ENCODE results near the gene NXPH4.

Gene NXPH4

DNA sequence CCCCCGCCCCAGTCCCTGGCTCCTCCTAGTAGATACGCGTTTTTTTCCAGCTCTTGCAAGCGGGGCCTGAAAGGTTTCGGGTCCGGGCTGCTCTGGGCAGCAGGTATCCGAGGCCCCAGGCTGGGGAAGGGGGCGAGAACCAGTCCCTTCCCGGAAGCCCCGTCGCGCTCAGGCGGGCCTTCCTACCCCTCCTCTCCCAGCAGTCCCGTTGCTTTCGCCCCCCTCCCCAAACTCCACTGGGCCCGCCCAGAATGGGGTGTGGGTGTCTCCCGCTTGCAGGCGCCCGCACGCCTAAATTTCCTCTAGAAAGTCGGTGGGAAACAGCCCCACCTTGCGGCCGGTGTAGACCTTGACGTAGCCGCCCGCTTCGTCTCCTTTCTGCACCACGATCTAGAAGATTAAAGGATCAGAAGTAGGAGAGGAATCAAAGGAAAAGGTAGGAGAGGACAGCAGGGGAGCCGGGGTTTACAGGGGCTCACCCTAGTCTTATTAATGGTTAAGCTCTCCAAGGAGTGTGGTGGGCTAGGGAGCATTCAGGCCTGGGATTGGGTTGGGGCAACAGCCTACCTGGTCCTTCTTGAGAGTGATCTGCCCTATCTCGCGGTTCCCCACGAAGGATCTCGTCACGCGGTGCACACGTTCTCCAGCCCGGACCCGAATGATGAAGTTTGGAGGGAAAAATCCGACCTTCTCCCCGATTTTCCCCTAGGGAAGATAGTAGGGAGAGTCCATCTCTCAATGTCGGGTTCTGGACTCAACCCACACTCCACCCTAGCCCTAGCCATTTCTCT lies 27.1 kb downstream of the NXPH4 start:
- peak; percentile 88 for DNase-seq (ENCODE audit: low spot score)

DNA sequence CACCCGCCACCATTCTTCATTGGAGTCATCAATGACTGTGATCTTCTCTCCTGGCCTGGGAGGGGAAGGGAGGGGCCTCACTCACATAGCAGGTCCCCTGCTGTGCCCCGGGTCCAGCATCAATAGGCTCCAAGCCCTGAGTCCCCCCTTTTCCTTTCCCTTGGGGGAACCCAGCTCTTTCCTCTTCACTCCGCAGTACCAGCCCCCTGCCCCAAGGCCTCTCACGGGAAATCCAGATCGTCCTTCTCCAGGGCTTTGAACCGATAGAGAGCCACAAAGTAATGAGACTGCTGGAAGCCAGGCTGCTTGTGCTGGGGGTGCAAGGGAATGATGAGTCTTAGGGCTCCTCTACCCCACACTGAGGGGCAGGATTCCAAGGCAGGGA lies 27.7 kb downstream of the NXPH4 start:
- DNase-seq (ENCODE audit: low spot score): no peak

DNA sequence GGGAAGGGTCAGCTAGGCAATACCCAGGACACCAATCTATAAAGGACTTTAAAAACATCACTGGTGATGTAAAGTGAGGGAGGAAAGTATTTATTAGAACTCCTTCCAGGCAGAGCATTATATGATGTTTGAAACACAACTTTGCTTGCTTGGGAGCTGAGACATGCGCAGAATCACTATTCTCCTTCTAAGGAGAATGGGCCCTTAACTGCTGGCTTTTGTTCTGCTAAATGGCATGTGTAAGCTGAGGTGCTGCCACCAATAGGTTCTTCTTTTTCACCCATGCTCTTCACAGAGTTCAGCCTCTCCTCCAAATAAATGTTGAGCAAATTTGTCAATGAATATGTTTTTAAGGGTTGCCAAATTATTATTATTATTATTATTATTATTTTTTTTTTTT lies 30.4 kb downstream of the NXPH4 start:
- no peak for DNase-seq (ENCODE audit: low spot score)

DNA sequence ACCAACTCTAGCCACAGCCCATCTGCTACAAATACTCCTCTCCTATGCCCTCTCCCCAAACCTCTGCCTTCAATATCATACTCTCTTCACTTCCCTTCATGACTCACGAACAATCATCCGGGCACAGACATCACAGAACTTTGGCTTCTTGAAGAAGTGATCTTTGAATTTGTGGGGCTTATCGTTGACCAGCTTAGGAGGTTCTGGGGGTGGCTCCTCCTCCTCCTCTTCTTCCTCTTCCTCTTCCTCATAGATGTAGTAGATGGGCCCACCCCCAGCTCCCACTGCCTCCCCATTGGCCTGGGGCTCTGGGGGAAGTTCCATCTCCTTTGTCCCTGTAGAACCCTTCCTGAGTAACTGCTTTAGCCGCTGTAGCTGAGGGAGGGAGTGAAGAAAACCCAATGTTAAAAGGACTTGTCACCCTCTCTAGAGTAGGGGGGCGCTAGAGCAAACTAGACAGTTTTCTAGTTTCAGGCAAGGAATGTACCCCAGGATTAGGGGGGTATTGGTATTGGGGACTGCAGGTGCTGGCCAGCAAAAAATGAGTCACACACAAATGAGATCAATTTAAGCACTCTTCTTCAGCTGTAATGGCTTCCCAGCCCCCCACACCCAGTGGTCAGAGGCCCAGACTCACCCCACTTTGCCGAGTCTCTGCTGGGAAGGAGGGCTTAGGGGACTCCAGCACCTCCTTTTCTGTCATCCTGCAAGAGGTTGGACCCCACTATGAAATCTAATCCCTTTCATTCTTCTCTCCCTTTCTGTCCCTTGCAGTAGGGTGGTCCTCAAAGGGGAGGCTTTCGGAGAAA lies 32.5 kb downstream of the NXPH4 start:
- no peak for DNase-seq (ENCODE audit: low spot score)

DNA sequence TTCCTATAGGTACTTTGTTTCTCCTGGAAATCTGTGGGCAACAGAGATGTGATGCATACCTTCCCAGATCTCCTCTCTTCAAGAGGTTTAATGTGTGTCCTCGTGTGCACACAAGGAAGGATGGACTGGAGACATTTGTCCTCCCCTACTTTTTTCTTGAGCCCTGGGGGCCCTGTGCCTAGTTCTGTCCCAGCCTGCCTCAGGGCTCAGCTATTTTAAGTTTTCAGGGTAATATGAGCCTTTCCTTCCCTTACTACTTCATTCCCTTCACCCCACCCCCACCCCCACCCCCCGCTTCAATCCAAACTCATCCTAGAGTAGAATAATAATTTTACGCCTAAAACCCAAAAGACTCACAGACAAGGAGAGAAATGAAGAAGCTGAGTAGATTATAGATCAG lies 33.9 kb downstream of the NXPH4 start:
- no peak for DNase-seq (ENCODE audit: low spot score)

DNA sequence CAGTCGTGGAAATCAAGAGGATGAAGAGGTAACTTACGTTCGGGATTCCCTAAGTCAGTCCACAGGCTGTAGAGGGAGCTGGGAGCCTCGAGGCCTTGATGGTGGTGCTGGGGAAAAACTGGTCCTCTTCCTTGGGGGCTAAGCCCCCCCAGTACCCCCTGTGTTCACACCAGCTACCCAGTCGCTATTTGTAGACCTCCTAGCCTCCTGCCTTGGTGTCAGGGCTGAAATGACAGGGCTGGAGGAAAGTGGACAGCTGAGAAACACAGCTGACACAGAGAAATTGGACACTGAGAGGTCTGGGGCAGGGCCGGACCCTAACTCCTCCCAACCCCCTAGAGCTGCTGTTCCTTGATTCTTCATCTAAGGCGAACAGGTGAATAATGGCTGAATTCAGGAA lies 34.4 kb downstream of the NXPH4 start, which contains the start of gene STAC3:
Gene STAC3, minus strand, starts transcription at position 232 of the 400 bp plus-strand sequence. CDS start 1,551 bp downstream, outside the sequence.
- no peak for DNase-seq (ENCODE audit: low spot score)

DNA sequence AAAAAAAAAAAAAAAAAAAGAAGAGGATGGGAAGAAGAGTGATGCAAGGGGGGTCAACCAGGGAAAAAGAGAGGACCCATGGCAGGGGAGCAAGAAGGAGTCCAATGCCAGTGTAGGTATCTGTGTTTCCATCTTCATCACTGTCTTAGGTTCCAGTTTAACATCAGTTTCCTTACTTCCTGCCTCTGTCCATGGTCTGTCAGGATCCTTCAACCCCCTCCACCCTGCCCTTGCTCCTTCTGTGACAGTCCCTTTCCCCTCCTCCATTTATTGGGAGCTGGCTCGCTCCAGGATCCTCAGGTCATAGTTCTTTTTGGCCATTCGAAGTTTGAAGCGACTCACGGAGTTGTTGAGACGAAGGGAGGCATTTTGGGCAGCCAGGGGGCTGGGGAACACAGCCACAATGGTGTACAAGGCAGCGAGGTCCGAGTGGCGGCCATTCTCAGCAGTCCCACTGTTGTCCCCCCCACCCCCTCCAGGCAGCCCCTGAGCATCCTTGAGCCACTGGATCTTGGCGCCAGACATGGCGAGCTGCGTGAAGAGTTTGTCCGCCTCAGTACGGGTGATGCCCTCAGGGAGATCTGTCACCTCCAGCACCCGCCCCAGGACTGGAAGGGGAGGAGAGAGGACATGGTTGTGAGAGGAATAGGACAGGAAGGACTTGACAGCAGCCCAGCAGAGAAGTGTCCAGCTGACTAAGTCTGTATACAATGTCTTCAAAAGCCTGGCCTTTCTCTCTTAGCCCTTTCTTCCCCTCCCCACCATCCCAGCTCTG lies 38.1 kb downstream of the NXPH4 start:
- DNase-seq (ENCODE audit: low spot score): no peak

DNA sequence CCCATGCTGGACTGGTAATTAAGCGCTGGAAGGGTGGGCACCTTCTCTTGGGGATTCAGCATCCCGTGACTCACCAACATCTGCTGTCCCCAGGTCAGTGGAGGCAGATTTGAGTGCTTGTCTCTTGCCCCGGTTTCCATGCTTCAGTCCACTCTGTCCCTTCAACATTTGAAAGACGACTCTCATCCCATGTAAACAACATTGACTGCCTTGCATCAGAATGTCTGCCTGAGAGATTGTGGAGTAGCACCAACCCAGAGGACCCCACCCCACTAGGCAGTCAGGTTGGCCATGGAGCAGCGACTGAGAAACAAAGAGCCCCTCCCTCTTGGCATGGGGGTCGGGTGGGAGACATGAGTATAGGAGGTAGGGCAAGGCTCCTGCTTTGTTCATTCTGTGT lies 39.3 kb downstream of the NXPH4 start:
- DNase-seq (ENCODE audit: low spot score): no peak

DNA sequence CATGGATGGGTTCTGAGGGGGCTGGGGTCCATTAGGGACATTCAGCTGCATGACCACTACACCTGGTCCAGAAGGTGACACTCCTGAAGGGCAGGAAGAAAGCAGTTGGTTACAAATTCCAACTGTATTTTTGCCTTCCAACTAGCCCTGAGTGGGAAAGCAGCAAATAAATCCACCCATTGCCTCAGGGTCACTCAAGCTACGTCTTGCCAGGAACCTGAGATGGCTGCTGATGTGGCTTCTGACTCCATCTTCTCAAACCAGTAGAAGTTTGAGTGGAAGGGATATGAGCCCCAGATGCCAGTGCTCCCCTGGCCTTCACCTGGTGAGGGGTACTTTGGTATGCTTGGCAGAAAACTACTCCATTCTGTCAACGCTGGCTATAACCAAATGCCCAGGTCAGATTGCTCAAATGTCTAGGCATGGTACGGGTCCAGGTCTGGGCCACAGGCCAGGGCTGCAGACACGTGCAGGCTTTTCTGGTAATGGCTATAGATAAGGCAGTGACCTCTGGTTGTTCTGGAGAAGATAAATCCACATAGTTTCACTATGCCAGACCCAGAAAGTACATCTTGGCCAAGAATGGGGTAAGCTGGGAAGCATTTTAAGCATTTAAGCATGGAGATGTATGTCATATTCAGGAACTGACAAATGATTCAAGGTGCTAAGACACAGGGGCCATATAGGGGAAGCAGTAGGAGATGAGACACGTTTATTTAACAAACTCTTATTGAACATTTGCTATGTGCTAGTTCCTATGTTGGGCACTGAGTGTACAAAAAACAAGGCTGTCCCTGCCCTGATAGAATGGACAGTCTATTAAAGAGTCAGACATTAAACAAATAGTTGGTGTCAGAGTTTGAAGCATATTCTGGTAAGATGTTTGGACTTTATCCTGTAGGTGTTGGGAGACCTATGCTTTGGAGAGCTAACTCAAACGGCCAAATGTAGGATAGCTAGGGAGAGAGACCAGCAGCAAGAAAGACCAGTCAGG lies 42.7 kb downstream of the NXPH4 start:
- no peak for DNase-seq (ENCODE audit: low spot score)

DNA sequence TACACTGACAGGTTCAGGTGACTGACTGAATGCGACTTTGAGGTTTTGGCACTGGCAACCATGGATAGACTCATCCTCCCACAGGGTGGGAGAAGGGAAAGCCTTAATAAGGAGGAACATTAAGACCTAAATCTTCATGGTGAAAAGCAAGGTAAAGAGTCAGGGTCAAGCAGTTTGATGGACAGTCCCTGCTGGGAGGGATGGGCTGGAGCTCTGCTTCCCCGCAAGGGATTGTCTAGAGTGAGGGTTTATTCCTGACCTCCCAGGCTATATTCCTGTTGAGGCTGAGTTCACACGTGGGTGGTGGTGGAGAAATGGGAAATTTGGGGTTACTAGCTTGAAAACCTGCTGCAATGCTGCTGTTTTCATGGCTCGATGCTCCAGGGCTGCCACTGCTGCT lies 43.8 kb downstream of the NXPH4 start:
- DNase-seq (ENCODE audit: low spot score): no peak

DNA sequence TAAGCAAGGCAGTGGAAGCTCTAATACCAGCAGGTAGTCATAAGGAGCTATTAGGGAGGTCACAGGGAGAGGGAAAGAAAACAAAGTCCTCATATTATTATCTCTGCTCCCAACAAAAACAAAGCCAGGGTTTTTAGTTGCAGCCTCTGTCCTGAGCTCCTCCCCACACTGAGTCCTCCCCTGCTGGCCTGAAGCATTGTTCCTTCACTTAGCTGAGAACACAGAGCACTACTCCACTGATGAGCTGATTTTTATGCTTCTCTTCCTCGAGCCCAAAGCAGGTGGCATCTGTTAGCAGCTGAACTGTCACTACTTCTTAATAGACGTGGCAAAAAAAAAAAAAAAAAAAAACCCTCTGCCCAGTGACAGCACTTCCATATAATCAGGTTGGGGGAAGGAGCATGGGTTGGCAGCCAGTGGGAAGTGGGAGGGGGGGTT lies 44.9 kb downstream of the NXPH4 start:
- DNase-seq (ENCODE audit: low spot score): no peak

DNA sequence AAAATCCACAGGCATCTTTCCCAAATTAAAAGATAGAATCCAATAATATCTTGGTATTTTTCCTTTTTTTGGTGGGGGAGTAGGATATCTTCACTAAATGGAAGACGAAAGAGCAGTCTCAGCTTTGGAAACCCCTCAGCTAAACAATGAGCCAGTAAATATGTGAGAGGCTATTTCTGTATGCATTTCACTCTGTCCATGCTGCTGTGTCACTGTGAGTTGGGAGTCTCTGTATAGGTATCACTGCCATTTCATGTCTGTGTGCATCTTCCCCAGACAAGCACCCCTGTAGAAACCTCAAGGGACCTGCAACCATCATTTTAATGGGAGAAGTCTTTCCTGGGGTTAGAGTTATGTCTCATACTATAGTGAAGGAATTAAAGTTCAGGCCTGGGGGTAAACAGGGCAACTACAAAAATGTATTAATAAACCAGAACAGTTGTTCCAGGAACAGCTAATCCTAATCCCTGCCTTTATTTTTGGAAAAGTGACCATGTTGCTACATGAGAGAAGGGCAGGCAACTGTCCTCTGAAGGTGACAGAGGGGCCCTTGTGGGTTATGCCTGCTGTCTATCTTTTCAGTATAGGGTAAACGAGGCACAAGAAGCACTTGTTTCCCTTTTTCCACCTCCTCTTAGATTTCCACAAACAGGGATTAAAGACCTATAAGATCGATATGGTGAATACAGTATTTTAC lies 45.7 kb downstream of the NXPH4 start:
- DNase-seq (ENCODE audit: low spot score): no peak

DNA sequence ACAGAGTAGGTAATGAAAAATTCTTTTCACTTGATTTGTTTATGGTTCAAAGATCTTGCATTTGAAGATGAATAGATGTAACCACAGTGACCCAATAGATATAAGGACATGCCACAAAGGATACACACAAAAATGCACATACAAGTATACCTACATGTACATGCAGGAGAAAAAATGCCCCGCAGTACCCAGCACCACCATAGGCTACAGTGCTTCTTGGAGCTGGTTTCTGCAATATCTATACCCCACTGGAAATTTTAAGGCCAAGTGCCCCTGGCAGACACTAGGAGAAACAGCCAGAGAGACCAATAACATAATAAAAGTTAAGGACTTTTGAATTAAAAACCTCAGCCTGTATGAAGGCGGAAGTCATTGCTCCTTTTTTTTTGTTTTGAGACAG lies 46.5 kb downstream of the NXPH4 start:
- no peak for DNase-seq (ENCODE audit: low spot score)

DNA sequence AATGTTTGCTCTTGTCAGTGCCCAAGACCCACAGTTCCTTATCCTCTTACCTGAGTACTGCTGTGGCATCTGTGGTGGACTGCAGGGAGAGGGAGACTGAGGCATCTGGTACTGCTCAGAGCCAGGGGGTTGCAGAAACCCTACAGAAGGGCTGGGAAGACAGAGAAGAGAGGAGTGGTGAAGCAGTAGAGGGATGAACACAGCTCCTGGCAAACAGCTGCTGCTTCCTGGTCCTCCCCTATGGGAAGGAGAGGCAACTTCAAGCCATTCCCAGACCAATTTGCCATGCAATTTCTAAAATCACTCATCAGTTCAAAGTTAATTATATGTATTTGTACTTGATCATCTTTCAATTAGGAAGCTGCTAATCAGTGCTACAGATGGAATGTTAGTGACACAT lies 50.1 kb downstream of the NXPH4 start:
- no peak for DNase-seq (ENCODE audit: low spot score)

DNA sequence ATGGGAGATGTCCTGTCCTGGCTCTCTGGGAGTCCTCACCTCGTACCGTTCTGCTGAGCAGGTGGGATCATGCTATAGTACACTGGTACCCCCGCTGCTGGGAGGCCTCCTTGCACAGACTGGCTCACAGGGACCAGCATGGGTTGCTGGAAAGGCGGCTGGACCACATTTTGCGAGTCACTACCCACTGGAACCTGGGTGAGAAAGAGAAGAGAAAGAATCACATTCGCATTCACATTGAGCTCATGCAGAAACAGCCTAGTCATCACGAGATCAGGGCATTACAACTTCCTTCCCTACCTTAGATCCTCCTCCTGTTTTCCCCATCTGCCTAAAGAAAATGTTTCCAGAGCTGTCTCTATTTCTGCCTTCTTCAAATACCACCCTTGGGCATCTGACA lies 51.7 kb downstream of the NXPH4 start:
- no peak for DNase-seq (ENCODE audit: low spot score)

DNA sequence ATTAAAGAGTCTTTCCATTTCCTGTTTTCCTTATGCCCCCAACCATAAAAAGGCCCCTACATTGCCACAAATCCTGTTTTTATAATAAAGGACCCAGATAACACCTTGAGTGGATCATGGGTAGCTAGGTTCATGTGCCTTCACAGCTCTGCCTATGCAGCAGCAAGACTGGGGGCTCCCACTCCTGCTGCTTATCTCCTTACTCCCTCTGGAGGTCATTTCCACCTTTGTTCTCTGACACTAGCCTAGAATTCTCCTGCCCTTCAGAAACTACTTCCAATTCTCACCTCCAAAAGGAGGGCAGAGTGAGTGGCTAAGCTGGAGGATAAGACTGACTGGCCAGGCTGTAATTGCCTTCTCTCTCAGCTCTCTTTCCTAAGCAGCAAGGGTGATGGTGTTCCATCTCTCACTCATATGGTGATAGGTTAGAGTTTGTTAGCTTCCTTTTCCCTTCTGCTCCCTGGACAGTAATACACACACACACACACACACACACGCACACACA lies 54.4 kb downstream of the NXPH4 start:
- peak; percentile 56 for DNase-seq (ENCODE audit: low spot score)

DNA sequence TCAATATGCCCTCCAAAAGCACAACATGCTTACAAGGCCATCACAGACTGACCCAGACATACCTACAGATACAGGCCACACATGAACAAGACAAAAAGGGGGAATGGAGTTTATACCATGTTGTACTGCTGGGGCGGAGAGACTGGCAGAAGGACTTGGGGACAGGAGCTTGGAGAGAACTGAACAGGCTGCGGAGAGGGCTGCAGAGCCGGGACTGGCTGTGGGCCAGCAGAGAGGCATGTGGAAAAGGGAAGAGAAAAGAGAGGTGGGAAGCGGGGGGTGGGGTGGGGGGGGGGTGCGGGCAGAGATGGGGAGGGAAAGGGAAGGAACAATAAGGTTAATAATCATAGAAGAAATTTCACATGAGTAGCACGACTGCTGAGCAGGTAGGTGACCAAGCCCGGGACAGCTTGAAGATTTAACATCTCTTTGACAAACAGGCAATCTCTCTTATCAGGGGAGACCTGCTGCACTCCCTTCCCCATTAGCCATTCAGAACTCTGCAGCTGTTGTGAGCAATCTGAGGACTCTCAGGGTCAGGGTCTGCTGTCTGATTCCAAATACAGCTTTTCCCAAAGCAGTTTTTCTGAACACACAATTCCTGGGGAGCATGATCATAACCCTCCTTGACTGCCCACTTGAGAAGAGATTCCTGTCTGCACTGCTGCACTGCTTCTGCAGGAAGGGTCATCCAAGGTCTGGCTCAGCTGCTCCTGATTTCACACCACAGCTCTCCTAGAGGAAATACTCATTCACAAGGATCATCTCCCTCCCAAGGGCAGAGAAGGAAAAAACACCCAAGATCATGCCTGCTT lies 56.0 kb downstream of the NXPH4 start:
- DNase-seq (ENCODE audit: low spot score): no peak

DNA sequence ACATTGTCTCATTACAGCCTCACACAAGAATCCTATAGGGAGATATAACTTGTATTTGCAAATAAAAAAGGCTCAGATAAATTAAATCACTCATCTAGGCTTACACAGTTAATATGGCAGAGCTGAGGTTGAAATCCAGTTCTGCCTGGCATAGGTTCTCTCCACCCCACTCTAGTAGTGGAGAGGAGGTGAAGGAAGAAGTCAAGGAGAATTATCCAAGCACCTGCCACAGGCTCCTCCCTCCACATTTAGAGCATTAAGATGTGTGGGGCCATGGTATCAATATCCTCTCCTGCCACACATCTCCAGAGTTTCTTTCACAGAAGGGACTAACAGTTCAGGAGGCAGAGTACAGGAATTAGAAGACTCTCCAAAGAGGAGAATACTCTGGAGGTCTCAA lies 56.9 kb downstream of the NXPH4 start:
- no peak for DNase-seq (ENCODE audit: low spot score)
